ENCODE data around the gene ADORA1. TPM values are rescaled to one million over a fixed set of nuclear protein-coding genes. Genes with fewer than 3 reads are reported as not detected.

The ADORA1 gene
- total and polyA plus RNA-seq, 2 donors from 2014 or later: 4.9 to 21.2 TPM

DNA sequence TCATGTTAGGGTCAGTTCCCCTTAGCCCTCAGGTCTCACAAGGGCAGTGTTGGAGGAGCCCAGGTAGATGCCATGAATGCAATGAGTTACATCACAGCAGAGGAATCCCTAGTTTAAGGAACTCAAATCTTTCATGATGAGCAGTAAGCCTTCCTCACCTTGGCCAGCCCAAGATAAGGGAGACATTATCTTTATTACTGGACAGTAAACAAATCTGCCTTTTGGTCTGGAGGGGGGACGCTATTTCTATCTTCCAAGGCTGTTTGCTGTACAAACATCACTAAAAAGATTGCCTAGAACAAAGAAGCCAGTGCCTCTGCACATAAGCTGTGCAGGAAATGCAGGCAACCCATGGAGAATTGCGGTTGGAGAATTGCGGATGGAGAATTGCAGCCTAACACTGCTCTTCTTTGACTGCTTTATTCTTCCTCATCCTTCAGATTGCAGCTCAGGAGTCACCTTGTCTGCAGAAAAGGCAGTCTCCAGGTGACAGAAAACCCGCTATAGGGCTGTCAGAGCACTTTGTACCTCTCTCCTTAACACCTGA lies 61.2 kb downstream of the ADORA1 start:
- no peaks in the 10 kb centered on the region for H3K36me3 ChIP-seq (ENCODE audit: control insufficient read depth in 2 of 3, insufficient read depth in 3 of 3, low read length in 3 of 3)
- FAIRE-seq (no peak), DNase-seq (no peak)
- no peaks in the 10 kb centered on the region for H3K9me3 ChIP-seq (ENCODE audit: control insufficient read depth in 2 of 3, insufficient read depth in 1 of 3, low read length in 3 of 3)
- intact Hi-C loops (cut with DNase I): no loop called here
- no peak overlapping the region for H3K4me3 ChIP-seq (ENCODE audit: low read length in 3 of 3)
- H3K27ac ChIP-seq (ENCODE audit: low read depth in 2 of 2, low read length in 2 of 2): no peak overlapping the region
- H3K27me3 ChIP-seq (ENCODE audit: control insufficient read depth, insufficient read depth, low read length): no peaks in the 10 kb centered on the region
- no peak overlapping the region for H3K9ac ChIP-seq (ENCODE audit: low read length in 3 of 3)
- TF ChIP-seq, protein P1, sequence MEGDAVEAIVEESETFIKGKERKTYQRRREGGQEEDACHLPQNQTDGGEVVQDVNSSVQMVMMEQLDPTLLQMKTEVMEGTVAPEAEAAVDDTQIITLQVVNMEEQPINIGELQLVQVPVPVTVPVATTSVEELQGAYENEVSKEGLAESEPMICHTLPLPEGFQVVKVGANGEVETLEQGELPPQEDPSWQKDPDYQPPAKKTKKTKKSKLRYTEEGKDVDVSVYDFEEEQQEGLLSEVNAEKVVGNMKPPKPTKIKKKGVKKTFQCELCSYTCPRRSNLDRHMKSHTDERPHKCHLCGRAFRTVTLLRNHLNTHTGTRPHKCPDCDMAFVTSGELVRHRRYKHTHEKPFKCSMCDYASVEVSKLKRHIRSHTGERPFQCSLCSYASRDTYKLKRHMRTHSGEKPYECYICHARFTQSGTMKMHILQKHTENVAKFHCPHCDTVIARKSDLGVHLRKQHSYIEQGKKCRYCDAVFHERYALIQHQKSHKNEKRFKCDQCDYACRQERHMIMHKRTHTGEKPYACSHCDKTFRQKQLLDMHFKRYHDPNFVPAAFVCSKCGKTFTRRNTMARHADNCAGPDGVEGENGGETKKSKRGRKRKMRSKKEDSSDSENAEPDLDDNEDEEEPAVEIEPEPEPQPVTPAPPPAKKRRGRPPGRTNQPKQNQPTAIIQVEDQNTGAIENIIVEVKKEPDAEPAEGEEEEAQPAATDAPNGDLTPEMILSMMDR (IDR thresholded peaks at IDR 0.05; ENCODE audit: borderline replicate concordance, extremely low read depth, insufficient read depth): no peak
- peaks cover 0 to 4% (median 3%) of the 10 kb centered on the region in 3 donors for H3K4me1 ChIP-seq (ENCODE audit: control insufficient read depth in 2 of 3, insufficient read depth in 2 of 3, low read depth in 1 of 3, low read length in 3 of 3)

DNA sequence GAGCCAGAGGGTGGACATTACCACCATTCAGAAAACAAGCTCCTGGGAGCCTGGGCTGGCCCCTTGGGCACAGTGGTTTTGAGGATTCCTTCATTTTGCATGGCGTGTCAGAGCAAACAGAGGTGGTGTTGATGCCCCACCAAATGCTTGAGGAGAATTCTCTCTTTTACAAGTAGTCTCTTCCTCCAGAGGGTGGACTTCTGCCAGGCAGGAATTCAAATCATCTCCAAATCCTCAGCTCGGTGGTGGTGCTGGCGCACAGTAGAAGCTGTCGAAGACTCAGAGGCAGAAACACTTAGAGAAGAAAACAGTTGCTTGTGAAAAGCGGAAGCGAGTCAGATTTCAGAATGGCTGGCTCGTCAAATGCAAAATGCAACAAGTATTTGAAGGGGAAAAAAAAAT lies 62.4 kb downstream of the ADORA1 start:
- no peak for FAIRE-seq

DNA sequence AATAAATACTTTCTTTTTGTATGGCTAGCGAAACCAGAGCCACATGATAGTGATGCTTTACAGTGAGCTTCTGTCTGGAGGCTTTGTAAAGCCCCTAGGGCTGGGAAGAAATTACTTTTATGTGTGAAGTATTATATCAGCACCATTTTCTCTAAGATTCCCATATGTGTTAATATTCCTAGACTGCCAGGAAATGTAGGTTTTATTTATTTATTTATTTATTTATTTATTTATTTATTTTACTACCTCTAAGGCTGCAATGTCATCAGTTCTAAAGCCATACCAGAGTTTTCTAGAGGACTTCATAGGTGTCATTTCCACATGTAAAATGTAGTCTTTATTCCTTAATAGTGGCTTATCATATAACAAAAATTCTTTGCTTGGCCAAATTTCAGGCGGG lies 63.4 kb downstream of the ADORA1 start:
- Histone ChIP-seq H3K9me3 (ENCODE audit: control insufficient read depth in 2 of 3, insufficient read depth in 1 of 3, low read length in 3 of 3) (no peaks in the 10 kb centered on the region), H3K9ac (ENCODE audit: low read length in 3 of 3) (no peak overlapping the region), H3K4me1 (ENCODE audit: control insufficient read depth in 2 of 3, insufficient read depth in 2 of 3, low read depth in 1 of 3, low read length in 3 of 3) (peaks cover 0 to 4% (median 3%) of the 10 kb centered on the region in 3 donors), H3K27ac (ENCODE audit: low read depth in 2 of 2, low read length in 2 of 2) (no peak overlapping the region), H3K36me3 (ENCODE audit: control insufficient read depth in 2 of 3, insufficient read depth in 3 of 3, low read length in 3 of 3) (no peaks in the 10 kb centered on the region), H3K4me3 (ENCODE audit: low read length in 3 of 3) (no peak overlapping the region), H3K27me3 (ENCODE audit: control insufficient read depth, insufficient read depth, low read length) (no peaks in the 10 kb centered on the region)
- FAIRE-seq: no peak
- intact Hi-C loops (cut with DNase I): no loop called here
- TF ChIP-seq, protein P1 (IDR thresholded peaks at IDR 0.05; ENCODE audit: borderline replicate concordance, extremely low read depth, insufficient read depth): no peak
- DNase-seq: no peak

More for the DNA sequence above, 62.4 kb downstream of the ADORA1 start:
- intact Hi-C loops (cut with DNase I): no loop called here
- H3K9ac ChIP-seq (ENCODE audit: low read length in 3 of 3): no peak overlapping the region
- no peak for DNase-seq
- no peaks in the 10 kb centered on the region for H3K36me3 ChIP-seq (ENCODE audit: control insufficient read depth in 2 of 3, insufficient read depth in 3 of 3, low read length in 3 of 3)
- TF ChIP-seq, protein P1 (IDR thresholded peaks at IDR 0.05; ENCODE audit: borderline replicate concordance, extremely low read depth, insufficient read depth): no peak
- H3K27me3 ChIP-seq (ENCODE audit: control insufficient read depth, insufficient read depth, low read length): no peaks in the 10 kb centered on the region
- H3K9me3 ChIP-seq (ENCODE audit: control insufficient read depth in 2 of 3, insufficient read depth in 1 of 3, low read length in 3 of 3): no peaks in the 10 kb centered on the region
- peaks cover 0 to 4% (median 3%) of the 10 kb centered on the region in 3 donors for H3K4me1 ChIP-seq (ENCODE audit: control insufficient read depth in 2 of 3, insufficient read depth in 2 of 3, low read depth in 1 of 3, low read length in 3 of 3)
- no peak overlapping the region for H3K27ac ChIP-seq (ENCODE audit: low read depth in 2 of 2, low read length in 2 of 2)
- H3K4me3 ChIP-seq (ENCODE audit: low read length in 3 of 3): no peak overlapping the region

DNA sequence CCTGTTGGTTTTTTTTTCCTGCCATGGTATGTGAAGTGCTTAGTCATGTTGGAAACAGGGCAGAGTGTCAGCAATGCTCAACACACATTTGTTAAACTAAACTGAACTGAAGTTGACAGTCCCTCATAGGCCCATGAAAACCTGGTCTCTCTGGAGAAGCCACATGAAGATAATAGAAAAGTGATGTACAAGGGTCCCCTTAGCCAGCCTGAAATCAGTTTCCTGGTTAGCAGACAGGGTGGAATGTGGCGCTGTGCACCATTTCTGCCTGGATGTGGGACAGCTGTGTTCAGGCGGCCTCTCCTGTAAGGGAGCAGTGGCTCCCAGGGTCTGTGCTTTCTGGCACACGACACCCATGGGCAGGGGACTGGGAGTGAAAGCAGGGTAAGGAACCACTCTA lies 68.8 kb downstream of the ADORA1 start:
- H3K9me3 ChIP-seq (ENCODE audit: control insufficient read depth in 2 of 3, insufficient read depth in 1 of 3, low read length in 3 of 3): no peaks in the 10 kb centered on the region
- intact Hi-C loops (cut with DNase I): no loop called here
- no peak for FAIRE-seq
- no peak overlapping the region for H3K9ac ChIP-seq (ENCODE audit: low read length in 3 of 3)
- TF ChIP-seq, protein P1 (IDR thresholded peaks at IDR 0.05; ENCODE audit: borderline replicate concordance, extremely low read depth, insufficient read depth): no peak
- H3K36me3 ChIP-seq (ENCODE audit: control insufficient read depth in 2 of 3, insufficient read depth in 3 of 3, low read length in 3 of 3): no peaks in the 10 kb centered on the region
- no peak overlapping the region for H3K27ac ChIP-seq (ENCODE audit: low read depth in 2 of 2, low read length in 2 of 2)
- H3K4me1 ChIP-seq (ENCODE audit: control insufficient read depth in 2 of 3, insufficient read depth in 2 of 3, low read depth in 1 of 3, low read length in 3 of 3): no peaks in the 10 kb centered on the region
- H3K4me3 ChIP-seq (ENCODE audit: low read length in 3 of 3): no peak overlapping the region
- DNase-seq: no peak
- H3K27me3 ChIP-seq (ENCODE audit: control insufficient read depth, insufficient read depth, low read length): no peaks in the 10 kb centered on the region
